Retinal pigment epithelial cell (primary cell): ENCODE results near the gene IQGAP2.

Source experiments
- DNase-seq: peaks from one replicate; pipeline ENCODE4 v3.0.0-alpha.2; 2010; ENCODE audit warnings: low read depth
- H3K4me3 ChIP-seq: 2 replicates; pipeline ENCODE4 v1.5.1; 2011; ENCODE audit warnings: mild to moderate bottlenecking, low read length, control low read depth, moderate library complexity
- CTCF ChIP-seq: conservative IDR thresholded peaks from 2 replicates; pipeline ENCODE4 v1.5.1; 2011; ENCODE audit warnings: low read depth, low read length, control low read depth, inconsistent platforms

IQGAP2 gene

DNA sequence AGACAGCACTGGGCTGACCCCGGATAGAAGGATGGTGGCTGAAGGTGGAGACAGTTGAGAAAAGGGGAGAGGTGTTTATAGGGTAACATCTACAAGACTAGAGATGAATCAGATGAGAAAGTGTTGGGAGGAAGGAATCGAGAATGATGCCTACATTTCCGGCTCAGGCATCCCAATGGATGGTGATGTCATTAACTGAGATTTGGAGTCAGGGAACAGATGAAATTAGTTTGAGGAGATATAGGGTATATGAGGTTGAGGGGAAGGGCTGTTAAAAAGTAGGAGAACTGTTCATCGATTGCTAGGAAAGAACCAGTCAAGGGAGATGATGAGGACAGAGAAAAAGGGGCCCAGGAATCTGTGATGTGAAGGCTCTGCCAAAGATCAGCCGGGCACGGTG, 24.7 kb upstream of the IQGAP2 start:
- H3K4me3 ChIP-seq = no peak overlapping the region
- TF ChIP-seq CTCF = no peak
- no peak for DNase-seq

DNA sequence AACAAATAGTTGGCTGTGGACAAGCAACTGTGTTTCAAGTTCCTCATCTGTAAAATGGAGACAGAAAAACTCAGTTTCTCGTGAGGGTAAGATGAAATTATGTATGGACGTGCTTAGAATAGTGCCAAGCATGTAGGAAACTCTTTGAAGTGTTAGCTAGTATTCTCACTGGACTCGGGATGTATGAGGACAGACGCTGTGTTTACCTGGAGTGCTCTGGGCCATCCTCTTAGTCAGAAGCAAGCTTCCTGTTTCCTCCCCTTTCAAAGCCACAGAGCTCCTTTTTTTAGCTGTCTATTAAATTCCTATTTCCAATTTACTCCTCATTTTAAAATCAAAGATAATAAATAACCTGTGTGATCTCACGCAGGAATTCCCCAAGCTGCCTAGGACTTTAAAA, 23.8 kb upstream of the IQGAP2 start:
- H3K4me3 ChIP-seq = no peak overlapping the region
- TF ChIP-seq CTCF = no peak
- DNase-seq = no peak

DNA sequence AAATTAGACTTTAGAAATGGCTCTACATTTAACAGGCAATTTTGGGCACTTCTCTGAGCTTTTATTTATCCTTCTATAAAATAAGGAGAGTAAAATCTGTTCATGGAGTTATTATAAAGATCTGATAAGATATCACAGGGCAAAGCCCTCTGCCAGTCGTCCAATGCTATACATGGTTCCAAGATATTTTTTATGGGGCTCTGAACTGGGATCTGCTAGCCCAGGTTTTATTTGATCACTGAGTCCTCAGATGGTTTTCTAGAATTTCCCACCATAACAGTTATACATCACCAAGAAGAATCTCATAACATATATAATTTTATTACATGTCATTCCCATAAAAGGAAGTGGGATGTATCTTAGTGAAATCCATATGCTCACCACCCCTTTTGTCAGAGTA, 23.2 kb upstream of the IQGAP2 start:
- TF ChIP-seq CTCF = no peak
- H3K4me3 ChIP-seq = no peak overlapping the region
- no peak for DNase-seq

- H3K4me3 ChIP-seq = no peak overlapping the region
- TF ChIP-seq CTCF = no peak
- DNase-seq = no peak
Measured at GRCh38 chr5:76380346-76381066, 22.6 kb upstream of the IQGAP2 start.

- H3K4me3 ChIP-seq = no peak overlapping the region
- no peak for TF ChIP-seq CTCF
- DNase-seq = no peak
Measured at GRCh38 chr5:76383126-76383832, 19.8 kb upstream of the IQGAP2 start.

GRCh38 chr5:76384189-76384588, 18.9 kb upstream of the IQGAP2 start:
- no peak for DNase-seq
- TF ChIP-seq CTCF = no peak
- H3K4me3 ChIP-seq = no peak overlapping the region

DNA sequence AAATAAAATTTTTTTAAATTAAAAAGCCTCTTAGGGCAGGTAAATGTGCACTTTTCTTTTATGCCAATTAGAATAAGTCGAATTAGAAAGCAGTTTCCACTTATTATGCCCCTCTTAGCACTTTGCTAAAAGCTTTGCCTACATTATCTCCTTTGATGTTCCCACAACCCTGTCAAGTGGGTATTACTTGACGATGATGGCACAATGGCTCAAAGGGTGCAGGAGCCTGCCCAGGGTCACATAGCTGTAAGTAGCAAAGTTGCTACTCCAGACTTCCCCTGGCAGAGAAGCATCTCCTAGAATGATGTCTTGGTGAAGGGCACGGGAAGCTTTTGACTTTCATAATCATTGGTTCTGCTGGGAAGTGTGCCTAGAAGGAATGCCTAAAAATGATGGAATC, 18.4 kb upstream of the IQGAP2 start:
- no peak for DNase-seq
- no peak overlapping the region for H3K4me3 ChIP-seq
- no peak for TF ChIP-seq CTCF
